Subcutaneous adipose tissue (tissue), 4 donors: Measurements from ENCODE around the gene LMNTD2. TPM values are rescaled to one million over a fixed set of nuclear protein-coding genes. Genes with fewer than 3 reads are reported as not detected.

Experiments used
- CTCF ChIP-seq: fragments of 450-650 bp; IDR thresholded peaks from one replicate; pipeline ENCODE4 v1.5.1; 2016; ENCODE audit warnings: low read depth, mild to moderate bottlenecking, control low read depth, antibody characterized with exemption, moderate library complexity
- small RNA-seq: library from RNA; depleted of rRNA; stranded (forward); fragments of <200 nt; gene quantifications from one replicate; pipeline ENCODE3, GENCODE V24; 2016
- total RNA-seq, 4 donors: library from RNA; depleted of rRNA; stranded (reverse); fragments of >200 nt; gene quantifications; one replicate each; pipeline ENCODE4 v1.1.0, GENCODE V29; 2016

The LMNTD2 gene
- total RNA-seq, 4 donors from 2014 or later, result 0.65 to 2.4 (median 1.0) TPM

- TF ChIP-seq CTCF, result no peak
Measured at GRCh38 chr11:504994-505344, 55.6 kb downstream of the LMNTD2 start.

Small RNAs within 50 kb of the gene (small RNA-seq; reads per million reads assigned to genes)
- 6.1 reads per million, percentile 82 among the genes with 10 or more reads in this experiment for gene MIR210

Other genes with a start within 250 kb of the LMNTD2 start
- 100 to 1,000 TPM; 123 to 199 (median 149) TPM for gene IFITM1, start 246.7 kb downstream of the LMNTD2 start, total RNA-seq
- gene IFITM3, start 239.9 kb downstream of the LMNTD2 start, total RNA-seq, result 100 to 1,000 TPM; 141 to 257 (median 163) TPM
- under 1 TPM in 1 of 4 donors, not detected in 3; 0.22 TPM for gene B4GALNT4, start 191.2 kb downstream of the LMNTD2 start, total RNA-seq
- 1 to 10 TPM in 2 of 4 donors, under 1 TPM in 2; 0.33 to 2.8 (median 1.3) TPM for gene PKP3, start 166.5 kb downstream of the LMNTD2 start, total RNA-seq
- gene SIGIRR, start 145.7 kb downstream of the LMNTD2 start, total RNA-seq, result 10 to 100 TPM; 18.3 to 43.4 (median 38.0) TPM
- 1 to 10 TPM in 1 of 4 donors, under 1 TPM in 3; 0.44 to 1.5 (median 0.63) TPM for gene ANO9, start 118.7 kb downstream of the LMNTD2 start, total RNA-seq
- gene PTDSS2, start 110.5 kb downstream of the LMNTD2 start, total RNA-seq, result 10 to 100 TPM; 19.1 to 77.6 (median 26.2) TPM
- gene RNH1, start 53.5 kb downstream of the LMNTD2 start, total RNA-seq, result 100 to 1,000 TPM; 108 to 290 (median 245) TPM
- 10 to 100 TPM; 33.7 to 53.3 (median 39.9) TPM for gene HRAS, start 25.2 kb downstream of the LMNTD2 start, total RNA-seq
- gene LRRC56, start 23.2 kb downstream of the LMNTD2 start, total RNA-seq, result under 1 TPM in 1 of 4 donors, not detected in 3; 0.38 TPM
- gene RASSF7, start 232 bp upstream of the LMNTD2 start, total RNA-seq, result 1 to 10 TPM in 3 of 4 donors, under 1 TPM in 1; 0.49 to 7.6 (median 4.5) TPM
- gene PHRF1, start 15.7 kb upstream of the LMNTD2 start, total RNA-seq, result 10 to 100 TPM in 3 of 4 donors, 1 to 10 TPM in 1; 9.0 to 28.4 (median 12.6) TPM
- 10 to 100 TPM in 3 of 4 donors, 1 to 10 TPM in 1; 3.6 to 40.9 (median 17.0) TPM for gene IRF7, start 55.2 kb upstream of the LMNTD2 start, total RNA-seq
- gene CDHR5, start 64.2 kb upstream of the LMNTD2 start, total RNA-seq, result not detected
- not detected for gene SCT, start 66.4 kb upstream of the LMNTD2 start, total RNA-seq
- gene DRD4, start 76.5 kb upstream of the LMNTD2 start, total RNA-seq, result under 1 TPM in 1 of 4 donors, not detected in 3; 0.66 TPM
- gene DEAF1, start 134.5 kb upstream of the LMNTD2 start, total RNA-seq, result 10 to 100 TPM; 14.0 to 28.4 (median 18.4) TPM
- gene TMEM80, start 135.1 kb upstream of the LMNTD2 start, total RNA-seq, result 10 to 100 TPM in 3 of 4 donors, 1 to 10 TPM in 1; 8.8 to 32.8 (median 16.3) TPM
- 10 to 100 TPM in 2 of 4 donors, 1 to 10 TPM in 2; 3.8 to 20.0 (median 9.7) TPM for gene EPS8L2, start 145.5 kb upstream of the LMNTD2 start, total RNA-seq
- 100 to 1,000 TPM; 237 to 459 (median 293) TPM for gene TALDO1, start 186.7 kb upstream of the LMNTD2 start, total RNA-seq
- 10 to 100 TPM in 3 of 4 donors, 1 to 10 TPM in 1; 7.1 to 22.8 (median 14.9) TPM for gene GATD1, start 216.7 kb upstream of the LMNTD2 start, total RNA-seq
- not detected for gene CEND1, start 229.4 kb upstream of the LMNTD2 start, total RNA-seq
- gene SLC25A22, start 237.5 kb upstream of the LMNTD2 start, total RNA-seq, result 10 to 100 TPM in 1 of 4 donors, 1 to 10 TPM in 3; 2.5 to 12.8 (median 3.7) TPM
- gene PIDD1, start 244.5 kb upstream of the LMNTD2 start, total RNA-seq, result 10 to 100 TPM in 2 of 4 donors, 1 to 10 TPM in 2; 3.1 to 28.3 (median 9.0) TPM
- gene RPLP2, start 249.2 kb upstream of the LMNTD2 start, total RNA-seq, result 1,000 to 10,000 TPM in 3 of 4 donors, 100 to 1,000 TPM in 1; 917 to 1,671 (median 1,426) TPM